T1000 (cell line): ENCODE measurements around the gene KIF17.
"Not testable (repeated sequence)": the region's sequence is repeated elsewhere in the genome, so short reads cannot be mapped to it uniquely, and the experiment has no call there.

ENCODE experiments used
- DNase-seq: peaks from one replicate; lab custom pipeline; 2025; ENCODE audit warnings: mixed read lengths; lab: John Stamatoyannopoulos, UW

The KIF17 gene

GRCh38 chr1:20727746-20728316, 10.0 kb upstream of the KIF17 start:
- DNase-seq: no peak

- no peak for DNase-seq
Measured at GRCh38 chr1:20726932-20727745, 9.3 kb upstream of the KIF17 start.

- no peak for DNase-seq
Measured at GRCh38 chr1:20726118-20726911, 8.5 kb upstream of the KIF17 start.

- peak; percentile 14 for DNase-seq
Measured at GRCh38 chr1:20725189-20726117, 7.6 kb upstream of the KIF17 start.

GRCh38 chr1:20724364-20725188, 6.8 kb upstream of the KIF17 start:
- DNase-seq: no peak

- DNase-seq: no peak
Measured at GRCh38 chr1:20723537-20724363, 5.9 kb upstream of the KIF17 start.

DNA sequence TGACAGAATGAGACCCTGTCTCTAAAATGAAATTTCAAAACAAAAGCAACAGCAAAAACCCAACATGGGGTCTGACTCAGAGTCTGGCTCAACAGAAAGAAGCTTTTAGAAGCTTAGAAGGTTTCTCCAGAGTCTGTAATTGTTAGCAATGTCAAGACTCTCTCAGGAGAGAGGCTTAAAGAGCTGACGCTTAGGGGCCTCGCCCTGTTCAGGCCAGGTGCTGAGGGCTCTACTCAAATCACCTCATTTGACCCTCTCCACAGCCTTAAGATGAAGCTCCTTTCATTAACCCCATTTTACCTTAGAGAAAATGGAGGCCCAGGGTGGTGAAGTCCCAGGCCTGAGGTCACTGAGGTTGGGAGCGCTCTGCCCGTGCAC, 5.3 kb upstream of the KIF17 start:
- DNase-seq: no peak

DNA sequence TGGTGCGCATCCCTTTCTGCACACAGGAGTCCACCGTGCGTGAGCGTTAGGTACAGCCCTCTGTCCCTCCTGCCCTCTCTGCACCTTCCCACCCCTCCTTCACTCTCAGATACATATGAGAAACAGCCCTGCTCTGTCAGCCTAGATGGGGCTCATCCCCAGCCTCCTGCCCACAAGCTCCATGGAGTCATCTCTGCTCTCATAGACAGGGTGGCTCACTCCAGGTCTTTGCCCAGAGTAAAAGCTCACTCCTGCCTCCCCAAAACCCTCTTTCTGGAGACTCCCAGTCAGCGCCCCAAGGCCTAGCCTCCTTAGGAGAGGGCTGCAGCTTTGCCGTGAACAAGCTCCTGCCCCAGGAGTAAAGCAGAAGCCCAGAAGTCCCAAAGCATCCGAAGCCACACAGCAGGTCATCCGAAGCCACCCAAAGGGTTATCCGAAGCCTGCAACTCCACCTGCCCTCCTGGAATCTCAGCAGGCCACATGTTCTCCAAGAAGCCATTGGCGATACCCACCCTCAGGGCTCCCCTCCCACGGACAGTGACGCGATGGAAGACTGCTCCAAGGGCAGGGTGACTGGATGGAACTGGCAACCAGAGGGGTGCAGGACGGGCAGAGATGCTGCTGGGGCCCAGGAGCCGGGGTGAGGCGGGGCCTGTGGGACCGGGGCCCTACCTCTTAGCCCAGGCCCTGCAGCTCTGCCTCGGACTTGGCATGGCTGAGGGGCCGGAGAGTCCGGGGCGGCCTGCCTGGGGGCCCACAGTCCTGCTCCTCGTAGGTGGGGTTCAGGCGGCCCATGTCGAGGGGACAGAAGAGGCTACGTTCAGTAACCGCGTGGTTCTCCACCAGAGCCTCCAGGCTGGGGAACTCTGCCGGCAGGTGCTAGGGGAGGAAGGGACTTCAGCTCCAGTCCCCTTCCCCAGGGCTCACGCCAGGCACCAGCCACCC, 3.6 kb upstream of the KIF17 start:
- DNase-seq: no peak

GRCh38 chr1:20720631-20721091, 2.9 kb upstream of the KIF17 start:
- DNase-seq: no peak

- DNase-seq: no peak
Measured at GRCh38 chr1:20719871-20720620, 2.2 kb upstream of the KIF17 start.

DNA sequence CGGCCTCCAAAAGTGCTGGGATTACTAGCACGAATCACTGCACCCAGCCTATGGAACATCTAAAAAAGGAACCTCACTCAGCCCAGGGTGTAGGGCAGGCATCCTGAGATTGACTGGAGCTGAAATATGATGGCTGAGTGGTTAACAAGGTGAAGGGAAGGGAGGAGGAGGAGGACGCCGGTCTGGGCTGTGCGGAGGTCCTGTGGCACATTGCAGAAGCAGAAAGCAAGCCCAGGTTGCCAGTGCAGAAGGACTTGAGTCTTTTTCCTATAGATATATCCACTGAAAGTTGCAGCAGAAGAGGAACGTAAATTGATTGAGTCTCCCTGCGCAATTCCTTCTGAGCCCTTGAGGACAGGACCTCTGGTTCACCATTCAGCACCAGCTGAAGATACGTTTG, 1.5 kb upstream of the KIF17 start:
- DNase-seq: no peak

DNA sequence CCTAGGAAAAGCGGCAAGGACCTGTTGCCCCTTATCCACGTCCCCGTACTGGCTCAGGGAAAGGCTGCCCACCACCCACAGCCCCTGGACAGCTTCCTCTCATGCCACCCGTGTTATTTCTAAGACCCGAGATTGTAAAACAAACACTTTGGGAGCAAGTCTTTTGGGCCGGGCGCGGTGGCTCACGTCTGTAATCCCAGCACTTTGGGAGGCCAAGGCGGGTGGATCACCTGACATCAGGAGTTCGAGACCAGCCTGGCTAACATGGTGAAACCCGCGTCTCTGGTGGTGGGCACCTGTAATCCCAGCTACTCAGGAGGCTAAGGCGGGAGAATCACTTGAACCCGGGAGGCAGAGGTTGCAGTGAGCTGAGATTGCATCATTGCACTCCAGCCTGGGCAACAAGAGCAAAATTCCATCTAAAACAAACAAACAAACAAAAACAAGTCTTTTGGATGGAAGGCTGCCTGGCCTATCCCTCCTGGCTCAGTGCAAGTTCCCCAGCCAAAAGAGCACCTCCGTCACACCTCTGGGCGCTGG, 606 bp upstream of the KIF17 start:
- DNase-seq: not testable (repeated sequence)

- DNase-seq: no peak
Measured at GRCh38 chr1:20716232-20716631, 1.6 kb downstream of the KIF17 start.

GRCh38 chr1:20715406-20715805, 2.4 kb downstream of the KIF17 start:
- DNase-seq: no peak

DNA sequence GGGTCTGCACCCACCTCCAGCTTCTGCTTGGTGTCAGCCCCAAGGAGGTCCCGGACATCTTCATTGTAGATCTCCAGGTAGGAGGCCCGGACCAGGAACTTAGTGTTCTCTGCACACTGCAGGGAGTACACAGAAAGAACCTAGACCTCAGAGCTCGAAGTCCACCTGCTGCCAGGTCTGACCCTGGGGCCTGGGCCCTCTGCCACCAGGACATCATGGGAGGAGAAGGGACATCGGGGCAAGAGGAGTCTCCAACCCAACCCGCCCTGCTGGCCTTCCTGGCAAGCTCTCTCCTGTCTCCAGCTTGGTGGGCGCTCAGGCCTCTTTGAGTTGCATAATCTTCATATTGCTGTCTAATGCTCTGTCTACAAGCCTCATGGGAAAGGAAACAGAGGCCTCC, 4.4 kb downstream of the KIF17 start:
- no peak for DNase-seq

GRCh38 chr1:20712215-20712577, 5.6 kb downstream of the KIF17 start:
- DNase-seq: no peak

GRCh38 chr1:20711285-20712214, 6.3 kb downstream of the KIF17 start:
- DNase-seq: no peak
